Uterus (tissue), 2 donors: Measurements from ENCODE around the gene RBM15.

Experiments
- CTCF ChIP-seq, 4 experiments: fragments of 200-600 bp in 2 of 4; fragments of 450-650 bp in 2 of 4; sonication (generic) in 2 of 4; IDR thresholded peaks; one replicate each; pipeline ENCODE4 v1.5.1; 2016 to 2019; ENCODE audit warnings: antibody characterized with exemption in 4 of 4, mild to moderate bottlenecking in 2 of 4, moderate library complexity in 1 of 4
- POLR2A ChIP-seq, 2 donors: fragments of 450-650 bp; IDR thresholded peaks; one replicate each; pipeline ENCODE4 v1.6.1; 2016; ENCODE audit warnings: antibody characterized with exemption in 2 of 2, mild to moderate bottlenecking in 1 of 2, moderate library complexity in 1 of 2

- TF ChIP-seq CTCF (IDR thresholded peaks at IDR 0.05) (no peak), POLR2A (IDR thresholded peaks at IDR 0.05) (no peak)
These were observed 2.1 kb downstream of the RBM15 start for GRCh38 chr1:110341146-110341871.
